Naive thymus-derived CD4-positive, alpha-beta T cell (primary cell): ENCODE results near the gene FUT2. TPM values are rescaled to one million over a fixed set of nuclear protein-coding genes. Genes with fewer than 3 reads are reported as not detected.
A peak's percentile ranks its signal among the peaks of the same experiment; 100 is the strongest.
"Not testable (repeated sequence)": the region's sequence is repeated elsewhere in the genome, so short reads cannot be mapped to it uniquely, and the experiment has no call there.

Experiments
- ATAC-seq: fragments of 150-1000 bp; cut with Tn5 transposase; 2 replicates; pipeline ENCODE4 v1.10.0; 2021; ENCODE audit warnings: mild to moderate bottlenecking, moderate library complexity
- CTCF ChIA-PET: fragments of 350-600 bp; sonication (Branson Sonifier 250); formaldehyde crosslinking; loops from one replicate; lab custom pipeline; 2021; ENCODE audit warnings: antibody characterized with exemption; lab: Charles Lee
- POLR2A ChIA-PET: fragments of 350-600 bp; sonication (Branson Sonifier 250); formaldehyde crosslinking; loops from one replicate; lab custom pipeline; 2021; ENCODE audit warnings: antibody characterized with exemption, inconsistent platforms; lab: Charles Lee
- DNase-seq, 9 donors: peaks; one replicate each; pipeline versions ENCODE4 v3.0.0 to v3.0.0-alpha.2; 2020 to 2022; ENCODE audit warnings: mixed read lengths in 1 of 9
- H3K27ac ChIP-seq: one replicate; pipeline ENCODE4 v1.7.0; 2013; ENCODE audit warnings: mild to moderate bottlenecking, low read depth, low read length, moderate library complexity
- H3K27me3 ChIP-seq, 2 donors: one replicate each; pipeline ENCODE4 v1.7.0; 2013; ENCODE audit warnings: low read length in 2 of 2, mild to moderate bottlenecking in 2 of 2, moderate library complexity in 2 of 2; ENCODE audit not compliant: control insufficient read depth in 2 of 2, insufficient read depth in 2 of 2
- H3K36me3 ChIP-seq, 3 experiments: 1 replicate in 2 of 3; 2 replicates in 1 of 3; pipeline ENCODE4 v1.7.0; 2013; ENCODE audit warnings: low read length in 3 of 3, mild to moderate bottlenecking in 3 of 3, moderate library complexity in 1 of 3; ENCODE audit not compliant: insufficient read depth in 3 of 3, control insufficient read depth in 2 of 3
- H3K4me1 ChIP-seq, 2 donors: one replicate each; pipeline ENCODE4 v1.7.0; 2013; ENCODE audit warnings: low read length in 2 of 2, mild to moderate bottlenecking in 2 of 2, moderate library complexity in 1 of 2; ENCODE audit not compliant: control insufficient read depth in 2 of 2, insufficient read depth in 2 of 2
- H3K4me3 ChIP-seq: 2 replicates; pipeline ENCODE4 v1.7.0; 2013; ENCODE audit warnings: mild to moderate bottlenecking, low read length
- H3K9me3 ChIP-seq, 3 experiments: 1 replicate in 2 of 3; 2 replicates in 1 of 3; pipeline ENCODE4 v1.7.0; 2013; ENCODE audit warnings: low read length in 3 of 3; ENCODE audit not compliant: control insufficient read depth in 2 of 3
- H3K27ac Mint-ChIP-seq, 9 donors: one replicate each; pipeline ENCODE4 v1.8.0; 2020 to 2022; ENCODE audit warnings: mixed read lengths in 9 of 9, mild to moderate bottlenecking in 8 of 9, moderate library complexity in 5 of 9, inconsistent platforms in 2 of 9
- H3K27me3 Mint-ChIP-seq, 5 donors: one replicate each; pipeline ENCODE4 v1.8.0; 2021 to 2022; ENCODE audit warnings: mixed read lengths in 5 of 5, mild to moderate bottlenecking in 1 of 5
- H3K36me3 Mint-ChIP-seq, 5 donors: one replicate each; pipeline ENCODE4 v1.8.0; 2020 to 2022; ENCODE audit warnings: mixed read lengths in 5 of 5, mild to moderate bottlenecking in 3 of 5, inconsistent platforms in 1 of 5
- H3K4me1 Mint-ChIP-seq, 7 donors: one replicate each; pipeline ENCODE4 v1.8.0; 2020 to 2022; ENCODE audit warnings: mixed read lengths in 7 of 7, mild to moderate bottlenecking in 3 of 7, inconsistent platforms in 1 of 7
- H3K4me3 Mint-ChIP-seq, 10 donors: one replicate each; pipeline ENCODE4 v1.8.0; 2020 to 2022; ENCODE audit warnings: mild to moderate bottlenecking in 10 of 10, mixed read lengths in 10 of 10, moderate library complexity in 6 of 10, inconsistent platforms in 2 of 10
- H3K9me3 Mint-ChIP-seq, 11 donors: one replicate each; pipeline ENCODE4 v1.8.0; 2020 to 2022; ENCODE audit warnings: mixed read lengths in 11 of 11, mild to moderate bottlenecking in 4 of 11, inconsistent platforms in 1 of 11, moderate library complexity in 1 of 11
- intact Hi-C, 2 donors: fragments of 100-400 bp; cut with micrococcal nuclease; formaldehyde crosslinking; loops; one replicate each; pipeline ENCODE4 v1.15.1; 2023
- polyA plus RNA-seq, 2 donors: library from polyadenylated mRNA; unstranded; fragments of 300-500 nt; fragmentation: Illumina TruSeq; gene quantifications; one replicate each; pipeline ENCODE4 v1.2.3, GENCODE V29; 2021
- total RNA-seq, 6 experiments: library from RNA in 5 of 6; stranded (reverse) in 5 of 6; gene quantifications; 1 replicate in 5 of 6; 2 replicates in 1 of 6; pipeline ENCODE4 v1.2.3 and lab custom pipeline; 2021 to 2026

The FUT2 gene
- total and polyA plus RNA-seq, 7 experiments from 2014 or later: 0.09 to 0.78 TPM; not detected in 5

DNA sequence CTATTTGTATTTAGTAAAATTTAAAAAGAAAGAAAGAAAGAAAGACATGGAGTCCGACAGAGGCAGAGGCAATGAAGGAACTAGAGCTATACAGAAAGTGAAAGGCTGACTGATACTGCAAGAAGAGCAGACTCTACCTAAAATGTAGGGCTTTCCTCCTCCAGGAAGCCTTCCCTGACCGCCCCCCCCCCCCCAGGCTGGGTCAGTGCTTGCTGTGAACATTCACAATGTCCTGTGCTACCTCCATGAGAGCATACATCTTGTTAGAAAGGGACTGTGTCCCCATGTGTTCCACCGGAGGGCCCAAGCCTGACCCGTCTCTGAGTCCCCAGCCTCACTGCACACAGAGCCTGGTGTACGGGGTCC, 44.1 kb upstream of the FUT2 start:
- Histone ChIP-seq H3K36me3 (no peaks in the 10 kb centered on the region), H3K4me1 (peaks cover 6 to 15% of the 10 kb centered on the region in 2 donors), H3K27me3 (no peaks in the 10 kb centered on the region), H3K4me3 (no peak overlapping the region), H3K9me3 (no peaks in the 10 kb centered on the region), H3K27ac (no peak overlapping the region)
- Mint-ChIP-seq H3K4me3 (no peak overlapping the region), H3K36me3 (no peaks in the 10 kb centered on the region), H3K9me3 (no peaks in the 10 kb centered on the region), H3K27me3 (peaks cover 0 to 3% (median 0%) of the 10 kb centered on the region in 5 donors), H3K27ac (peak overlapping the region in 6 of 9 donors; percentile 1 to 89 (median 74)), H3K4me1 (peaks cover 13 to 48% (median 29%) of the 10 kb centered on the region in 7 donors)
- ATAC-seq: no peak
- ChIA-PET CTCF (interaction anchor here (0.6 to 2.0 kb wide), 3 partner anchors 10 to 190 kb away, joined by 3 to 6 read pairs (median 3); no protein-coding TSS in a partner anchor), POLR2A (interaction anchor here (0.6 to 1.2 kb wide), 2 partner anchors 73 to 228 kb away, joined by 4 to 7 read pairs; no protein-coding TSS in a partner anchor)
- DNase-seq: no peak
- intact Hi-C loops: no loop called here

DNA sequence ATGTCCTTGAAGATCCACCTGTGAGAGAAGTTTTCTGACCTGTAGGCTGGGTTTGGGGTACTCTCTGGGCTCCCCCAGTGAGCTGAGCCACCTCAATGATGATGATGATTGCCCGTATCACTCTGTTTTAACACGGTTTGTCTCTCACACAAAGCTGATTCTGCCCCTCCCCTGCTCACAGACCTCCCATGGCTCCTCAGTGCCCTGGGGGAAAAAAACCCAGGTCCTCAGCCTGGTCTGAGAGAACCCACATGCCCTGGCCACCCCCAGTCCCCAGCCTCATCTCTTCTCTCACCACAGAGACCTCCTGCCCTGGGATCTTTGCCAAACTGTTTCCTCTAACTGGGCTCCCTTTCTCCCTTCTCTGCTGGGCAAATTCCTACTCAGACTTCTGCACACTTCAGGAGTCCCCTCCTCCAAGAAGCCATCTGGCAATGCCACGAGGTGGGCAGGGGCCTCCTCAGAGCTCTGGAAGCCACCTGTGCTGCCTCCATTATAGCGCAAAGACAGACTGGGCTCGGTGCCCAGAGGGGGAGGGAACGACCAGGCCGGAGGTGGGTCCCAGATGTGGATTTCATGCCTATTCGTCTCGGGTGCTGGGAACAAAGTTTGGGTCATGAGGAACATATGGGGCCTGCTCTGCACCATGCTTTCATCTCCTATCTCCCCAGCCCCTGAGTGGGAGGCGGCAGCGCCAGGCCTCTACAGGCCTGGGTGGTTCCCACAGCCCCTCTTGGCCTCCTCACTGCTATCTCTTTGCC, 41.3 kb upstream of the FUT2 start:
- peaks cover 3% of the 10 kb centered on the region in 2 donors for H3K4me1 ChIP-seq
- no peaks in the 10 kb centered on the region for H3K27me3 ChIP-seq
- ATAC-seq (no peak), DNase-seq (no peak)
- Mint-ChIP-seq H3K4me1 (peaks cover 5 to 29% (median 13%) of the 10 kb centered on the region in 7 donors), H3K27me3 (peaks cover 0 to 11% (median 0%) of the 10 kb centered on the region in 5 donors), H3K36me3 (no peaks in the 10 kb centered on the region), H3K27ac (peak overlapping the region in 3 of 9 donors; percentile 37 to 81 (median 76)), H3K9me3 (no peaks in the 10 kb centered on the region), H3K4me3 (no peak overlapping the region)
- CTCF ChIA-PET: no interaction called here
- intact Hi-C loops: no loop called here
- H3K4me3 ChIP-seq: no peak overlapping the region
- no peaks in the 10 kb centered on the region for H3K9me3 ChIP-seq
- POLR2A ChIA-PET: no interaction called here
- H3K36me3 ChIP-seq: no peaks in the 10 kb centered on the region
- H3K27ac ChIP-seq: no peak overlapping the region

- no peaks in the 10 kb centered on the region for H3K27me3 ChIP-seq
- H3K27me3 Mint-ChIP-seq: peaks cover 0 to 11% (median 0%) of the 10 kb centered on the region in 5 donors
- peaks cover 6 to 9% of the 10 kb centered on the region in 2 donors for H3K4me1 ChIP-seq
- intact Hi-C loops: no loop called here
- no peak overlapping the region for H3K4me3 ChIP-seq
- peak overlapping the region in 1 of 9 donors; percentile 6 for H3K27ac Mint-ChIP-seq
- no peak for DNase-seq
- no peaks in the 10 kb centered on the region for H3K36me3 ChIP-seq
- no peaks in the 10 kb centered on the region for H3K9me3 Mint-ChIP-seq
- H3K4me1 Mint-ChIP-seq: peaks cover 7 to 28% (median 13%) of the 10 kb centered on the region in 7 donors
- no peak overlapping the region for H3K4me3 Mint-ChIP-seq
- no peak for ATAC-seq
- H3K9me3 ChIP-seq: no peaks in the 10 kb centered on the region
- no peak overlapping the region for H3K27ac ChIP-seq
- POLR2A ChIA-PET: interaction anchor here (0.7 kb wide), 1 partner anchor 18 kb away, joined by 3 read pairs; no protein-coding TSS in a partner anchor
- no peaks in the 10 kb centered on the region for H3K36me3 Mint-ChIP-seq
- CTCF ChIA-PET: interaction anchor here (0.7 kb wide), 1 partner anchor 8 kb away, joined by 8 read pairs; no protein-coding TSS in a partner anchor
Observed at GRCh38 chr19:48656840-48657474, 38.8 kb upstream of the FUT2 start.

- ChIA-PET POLR2A (interaction anchor here (0.6 kb wide), 2 partner anchors 27 to 47 kb away, joined by 3 to 4 read pairs; no protein-coding TSS in a partner anchor), CTCF (interaction anchor here (0.7 kb wide), 1 partner anchor 9 kb away, joined by 8 read pairs; no protein-coding TSS in a partner anchor)
- H3K9me3 ChIP-seq, intact Hi-C loops, H3K27ac ChIP-seq, H3K9me3 Mint-ChIP-seq, H3K36me3 ChIP-seq, H3K27me3 ChIP-seq, H3K4me1 ChIP-seq, H3K4me3 ChIP-seq, H3K36me3 Mint-ChIP-seq, ATAC-seq, H3K4me3 Mint-ChIP-seq, DNase-seq: not testable (repeated sequence)
- Mint-ChIP-seq H3K4me1 (peaks cover 7 to 23% (median 11%) of the 10 kb centered on the region in 7 donors), H3K27ac (peak overlapping the region in 2 of 9 donors; percentile 13 to 16), H3K27me3 (peaks cover 0 to 11% (median 0%) of the 10 kb centered on the region in 5 donors)
Observed at GRCh38 chr19:48657828-48658227, 37.9 kb upstream of the FUT2 start.

DNA sequence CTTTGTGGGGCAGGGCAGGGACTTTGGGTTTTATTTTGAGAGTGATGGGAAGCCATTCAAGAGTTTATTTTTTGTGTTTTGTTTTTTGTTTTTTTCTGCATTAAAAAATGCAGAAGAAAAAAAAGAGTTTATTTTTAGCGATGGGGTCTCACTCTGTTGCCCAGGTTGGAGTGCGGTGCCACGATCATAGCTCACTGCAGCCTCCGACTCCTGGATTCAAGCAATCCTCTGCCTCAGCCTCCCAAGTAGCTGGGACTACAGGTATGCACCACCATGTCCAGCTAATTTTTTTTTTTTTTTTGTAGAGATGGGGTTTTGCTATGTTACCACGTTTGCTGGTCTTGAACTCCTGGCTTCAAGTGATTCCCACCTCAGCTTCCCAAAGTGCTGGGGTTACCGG, 37.3 kb upstream of the FUT2 start:
- POLR2A ChIA-PET: interaction anchor here (0.6 kb wide), 1 partner anchor 28 kb away, joined by 3 read pairs; no protein-coding TSS in a partner anchor
- H3K27ac ChIP-seq: no peak overlapping the region
- no peaks in the 10 kb centered on the region for H3K9me3 ChIP-seq
- ATAC-seq: no peak
- CTCF ChIA-PET: no interaction called here
- intact Hi-C loops: no loop called here
- H3K27me3 Mint-ChIP-seq: peaks cover 0 to 11% (median 0%) of the 10 kb centered on the region in 5 donors
- H3K36me3 ChIP-seq: no peaks in the 10 kb centered on the region
- H3K36me3 Mint-ChIP-seq: no peaks in the 10 kb centered on the region
- H3K27ac Mint-ChIP-seq: peak overlapping the region in 2 of 9 donors; percentile 1 to 54
- H3K4me3 Mint-ChIP-seq: peak overlapping the region in 1 of 10 donors; percentile 48
- no peaks in the 10 kb centered on the region for H3K27me3 ChIP-seq
- no peaks in the 10 kb centered on the region for H3K9me3 Mint-ChIP-seq
- H3K4me3 ChIP-seq: no peak overlapping the region
- no peak for DNase-seq
- H3K4me1 ChIP-seq: peaks cover 6 to 9% of the 10 kb centered on the region in 2 donors
- H3K4me1 Mint-ChIP-seq: peaks cover 7 to 25% (median 10%) of the 10 kb centered on the region in 7 donors

GRCh38 chr19:48659768-48660167, 36.0 kb upstream of the FUT2 start:
- no peaks in the 10 kb centered on the region for H3K27me3 ChIP-seq
- DNase-seq: no peak
- ATAC-seq: no peak
- no peaks in the 10 kb centered on the region for H3K9me3 ChIP-seq
- Mint-ChIP-seq H3K36me3 (no peaks in the 10 kb centered on the region), H3K27ac (peak overlapping the region in 1 of 9 donors; percentile 22), H3K4me1 (peaks cover 7 to 19% (median 10%) of the 10 kb centered on the region in 7 donors), H3K4me3 (no peak overlapping the region), H3K9me3 (no peaks in the 10 kb centered on the region), H3K27me3 (peaks cover 0 to 11% (median 0%) of the 10 kb centered on the region in 5 donors)
- H3K4me1 ChIP-seq: peaks cover 6 to 9% of the 10 kb centered on the region in 2 donors
- no peaks in the 10 kb centered on the region for H3K36me3 ChIP-seq
- ChIA-PET CTCF (no interaction called here), POLR2A (interaction anchor here (0.8 kb wide), 1 partner anchor 40 kb away, joined by 4 read pairs; no protein-coding TSS in a partner anchor)
- intact Hi-C loops: loop anchor here (1.0 to 5.0 kb wide), 4 partner anchors 13 to 78 kb away; partner anchors contain the start of genes CA11 (in 1 of the 2), RPL18 (in 1 of the 2) and SPHK2 (in 1 of the 2)
- no peak overlapping the region for H3K4me3 ChIP-seq
- H3K27ac ChIP-seq: no peak overlapping the region
